Gastroesophageal sphincter (tissue), 3 donors: ENCODE data around the gene MYOM1.

Source experiments
- CTCF ChIP-seq, 4 experiments: fragments of 200-600 bp in 2 of 4; fragments of 450-650 bp in 2 of 4; sonication (generic) in 1 of 4; IDR thresholded peaks; one replicate each; pipeline ENCODE4 v1.5.1; 2017 to 2019; ENCODE audit warnings: antibody characterized with exemption in 4 of 4, mild to moderate bottlenecking in 2 of 4, moderate library complexity in 2 of 4
- POLR2A ChIP-seq, 2 donors: fragments of 450-650 bp; IDR thresholded peaks; one replicate each; pipeline ENCODE4 v1.6.1; 2017; ENCODE audit warnings: antibody characterized with exemption in 2 of 2, mild to moderate bottlenecking in 2 of 2, moderate library complexity in 1 of 2

DNA sequence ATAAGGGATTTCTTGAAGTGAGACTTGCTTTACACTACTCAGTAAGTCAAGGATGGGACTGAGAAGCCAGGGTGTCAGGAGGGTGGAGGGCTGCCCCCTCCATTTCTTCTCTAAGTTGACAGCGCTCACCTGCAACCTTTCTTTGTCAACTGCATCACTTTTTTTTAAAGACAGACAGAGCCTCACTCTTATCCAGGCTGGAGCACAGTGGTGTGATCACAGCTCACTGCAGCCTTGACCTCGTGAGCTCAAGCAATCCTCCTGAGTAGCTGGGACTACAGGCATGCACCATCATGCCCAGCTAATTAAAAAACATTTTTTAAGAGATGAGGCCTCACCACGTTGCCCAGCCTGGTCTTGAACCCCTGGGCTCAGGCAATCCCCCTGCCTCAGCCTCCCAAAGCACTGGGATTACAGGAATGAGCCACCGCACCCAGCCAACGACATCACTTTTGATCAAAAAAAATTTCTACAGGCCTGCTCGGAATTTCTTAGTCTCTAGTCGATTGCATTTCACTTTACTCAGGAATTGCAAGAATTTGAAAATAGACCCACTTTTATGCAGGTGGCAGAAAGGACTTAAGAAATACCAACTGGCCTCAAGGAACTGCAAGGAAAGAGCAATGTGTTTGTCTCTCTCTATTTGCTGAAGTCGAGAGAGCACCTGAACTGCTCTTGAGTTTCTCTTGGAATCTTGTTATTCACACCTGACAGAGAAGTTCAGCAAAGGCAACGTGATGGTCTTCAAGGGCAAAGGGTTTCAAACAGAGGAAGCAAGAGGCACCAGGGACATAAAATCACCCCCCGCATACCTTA lies 101.4 kb downstream of the MYOM1 start:
- no peak for TF ChIP-seq CTCF (IDR thresholded peaks at IDR 0.05)
- no peak for TF ChIP-seq POLR2A (IDR thresholded peaks at IDR 0.05)
